SH-SY5Y (cell line): ENCODE results near the gene ZBTB7C.

Experiments used
- GATA2 ChIP-seq: IDR thresholded peaks from 2 replicates; pipeline ENCODE4 v1.6.1; 2011; ENCODE audit warnings: mild to moderate bottlenecking, low read depth, low read length
- GATA3 ChIP-seq: IDR thresholded peaks from 2 replicates; pipeline ENCODE4 v1.6.1; 2011; ENCODE audit warnings: low read depth, mild to moderate bottlenecking, low read length, moderate library complexity

DNA sequence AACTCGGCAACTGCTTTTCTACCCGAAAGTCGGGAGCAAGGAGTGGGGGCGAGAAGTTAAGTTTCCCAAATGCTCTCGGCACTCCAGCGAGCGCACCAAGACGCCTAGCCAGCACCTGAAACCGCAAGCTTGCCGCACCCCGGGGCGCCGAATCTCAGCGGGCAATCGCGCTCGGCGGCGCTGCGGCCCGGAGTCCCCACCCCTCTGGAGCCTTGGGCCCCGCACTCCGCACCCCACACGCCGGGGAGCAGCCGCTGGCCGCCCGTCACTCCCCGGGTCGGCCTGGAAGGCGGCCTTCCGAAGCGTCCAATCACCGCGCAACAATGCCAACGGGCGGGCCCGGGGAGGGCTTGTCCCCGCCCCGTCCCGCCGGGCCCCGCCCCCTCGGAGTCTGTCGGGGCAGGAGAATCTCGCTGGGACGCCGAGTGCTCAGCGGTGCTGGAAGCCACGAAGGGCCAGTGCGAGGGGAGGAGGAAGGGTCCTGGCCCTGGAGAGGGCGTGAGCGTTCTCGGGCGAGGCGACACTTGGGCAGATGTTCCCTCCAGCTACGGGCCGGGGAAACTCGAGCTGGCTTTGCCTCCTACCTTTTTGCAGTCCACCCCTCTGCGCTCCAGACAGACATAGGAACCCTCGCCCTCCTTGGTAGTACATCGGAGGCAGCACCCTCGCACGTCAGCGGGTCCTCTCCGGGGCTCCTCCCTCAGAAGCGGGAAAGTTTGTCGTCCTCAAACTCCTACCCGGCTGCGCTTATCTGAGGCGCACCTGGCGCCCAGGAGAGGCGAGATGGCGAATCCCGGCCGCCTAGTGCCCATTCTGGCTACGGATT is 1.1 kb upstream of the ZBTB7C start:
- TF ChIP-seq GATA2 (no peak), GATA3 (no peak)
